Hepatocyte (in vitro differentiated cells): ENCODE measurements around the gene RMI2.

Experiments
- CTCF ChIP-seq: fragments of 200-600 bp; sonication (generic); IDR thresholded peaks from 2 replicates; pipeline ENCODE4 v1.5.1; 2016; ENCODE audit warnings: antibody characterized with exemption, mild to moderate bottlenecking; ENCODE audit not compliant: poor library complexity
- EZH2 ChIP-seq: fragments of 200-600 bp; sonication (generic); IDR thresholded peaks from 2 replicates; pipeline ENCODE4 v1.6.1; 2016; ENCODE audit warnings: antibody characterized with exemption, mild to moderate bottlenecking, borderline replicate concordance
- EZH2phosphoT487 ChIP-seq: fragments of 200-600 bp; sonication (generic); IDR thresholded peaks from one replicate; pipeline ENCODE4 v1.6.1; 2018; ENCODE audit warnings: antibody characterized with exemption, mild to moderate bottlenecking, low read depth, moderate library complexity; ENCODE audit not compliant: unreplicated experiment, severe bottlenecking

GRCh38 chr16:11314309-11314894, 30.9 kb upstream of the RMI2 start:
- no peak for TF ChIP-seq CTCF
- no peak for TF ChIP-seq EZH2phosphoT487
- TF ChIP-seq EZH2: no peak
